Cardiac septum (tissue), 1 donor: ENCODE results near the gene GPRIN1. TPM values are rescaled to one million over a fixed set of nuclear protein-coding genes. Genes with fewer than 3 reads are reported as not detected.

Experiments
- DNase-seq: peaks from one replicate; pipeline ENCODE4 v3.0.0-alpha.2; 2020; ENCODE audit warnings: low spot score
- intact Hi-C: fragments of 100-400 bp; cut with DNase I; formaldehyde crosslinking; loops from one replicate; pipeline ENCODE4 v1.14.0; 2022
- long read RNA-seq: library from polyadenylated mRNA; unstranded; transcript quantifications from one replicate; pipeline ENCODE4 v2.0.0, GENCODE V29; 2021
- total RNA-seq: library from RNA; stranded (reverse); fragmentation: NEBNext Ultra II Directional; extraction: Animal tissue kit (Norgen Biotek cat#: 25700); gene quantifications from one replicate; pipeline ENCODE4 v1.2.1, GENCODE V29; 2021
- donor health status: DM: no; HTN: no; CAD: no.

Gene GPRIN1
- total RNA-seq = 0.48 TPM
- long read RNA-seq = 0 reads

- no peak for DNase-seq
- intact Hi-C loops = no loop called here
These were observed at the start of gene GPRIN1 for GRCh38 chr5:176609724-176610434. TSS of gene GPRIN1 (minus strand) at chr5:176610156. CDS start at chr5:176599834, 10,322 bp downstream.

GRCh38 chr5:176659512-176659839 is 49.5 kb upstream of the GPRIN1 start:
- DNase-seq = no peak
- intact Hi-C loops = loop anchor here (2.0 to 10.0 kb wide), 2 partner anchors 175 to 299 kb away; no protein-coding TSS in a partner anchor

GRCh38 chr5:176658817-176659511 is 49.0 kb upstream of the GPRIN1 start:
- no peak for DNase-seq
- intact Hi-C loops = loop anchor here (2.0 to 10.0 kb wide), 2 partner anchors 176 to 300 kb away; no protein-coding TSS in a partner anchor

DNA sequence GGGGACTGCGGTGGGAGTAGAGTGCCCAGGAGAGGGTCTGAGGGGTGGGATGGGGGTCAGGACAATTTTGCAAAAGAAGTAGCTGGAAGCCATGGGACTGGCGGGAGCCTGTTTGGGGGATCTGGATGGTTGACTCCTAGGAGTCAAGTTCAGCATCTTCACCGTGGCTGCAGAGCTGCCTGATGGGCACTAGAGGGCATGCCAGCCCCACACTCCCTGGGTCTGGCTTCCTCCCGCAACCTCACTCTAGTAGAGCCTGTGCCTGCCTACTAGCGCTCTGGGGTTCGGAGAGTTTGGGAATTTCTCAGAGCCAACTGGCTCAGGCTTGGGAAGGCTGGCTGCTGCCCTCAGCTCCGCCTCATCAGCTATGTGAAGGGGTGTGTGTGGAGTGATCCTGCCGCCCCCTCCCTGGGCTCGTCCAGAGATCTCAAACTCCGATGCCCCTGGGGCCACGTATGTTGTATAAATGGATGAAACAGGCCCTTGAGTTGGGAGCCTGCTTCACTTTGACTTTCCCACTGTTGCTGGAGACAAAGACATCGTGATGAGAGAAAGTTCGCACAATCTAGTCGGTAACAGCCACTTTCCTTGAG is 48.1 kb upstream of the GPRIN1 start:
- intact Hi-C loops = loop anchor here (2.0 to 10.0 kb wide), 2 partner anchors 177 to 301 kb away; no protein-coding TSS in a partner anchor
- DNase-seq = no peak

DNA sequence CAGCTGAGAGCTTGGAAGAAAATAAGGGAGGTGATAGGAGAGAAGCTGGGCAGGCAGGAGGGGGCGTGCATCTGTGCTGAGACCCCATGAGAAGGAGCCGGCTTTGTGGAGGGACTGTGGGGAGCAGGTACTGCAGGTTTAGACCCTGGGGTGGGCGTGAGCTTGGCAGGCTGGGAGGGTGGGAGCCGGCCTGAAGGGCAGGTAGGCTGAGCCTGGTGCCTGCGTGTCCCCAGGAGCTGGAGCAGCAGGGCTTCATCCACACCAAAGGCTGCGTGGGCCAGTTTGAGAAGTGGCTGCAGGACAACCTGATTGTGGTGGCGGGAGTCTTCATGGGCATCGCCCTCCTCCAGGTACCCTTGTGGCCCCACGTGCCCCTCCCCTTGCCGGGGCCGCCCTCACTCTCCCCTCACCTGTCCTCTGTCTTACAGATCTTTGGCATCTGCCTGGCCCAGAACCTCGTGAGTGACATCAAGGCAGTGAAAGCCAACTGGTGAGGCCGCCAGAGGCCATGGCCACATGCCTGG is 46.6 kb upstream of the GPRIN1 start:
- intact Hi-C loops = loop anchor here (10.0 kb wide), 1 partner anchor 178 kb away; no protein-coding TSS in a partner anchor
- DNase-seq = no peak

- intact Hi-C loops = loop anchor here (10.0 kb wide), 1 partner anchor 180 kb away; no protein-coding TSS in a partner anchor
- DNase-seq = no peak
These were observed 44.9 kb upstream of the GPRIN1 start for GRCh38 chr5:176654856-176655255.

- intact Hi-C loops = loop anchor here (10.0 kb wide), 1 partner anchor 181 kb away; no protein-coding TSS in a partner anchor
- no peak for DNase-seq
These were observed 43.7 kb upstream of the GPRIN1 start for GRCh38 chr5:176653401-176654385.

DNA sequence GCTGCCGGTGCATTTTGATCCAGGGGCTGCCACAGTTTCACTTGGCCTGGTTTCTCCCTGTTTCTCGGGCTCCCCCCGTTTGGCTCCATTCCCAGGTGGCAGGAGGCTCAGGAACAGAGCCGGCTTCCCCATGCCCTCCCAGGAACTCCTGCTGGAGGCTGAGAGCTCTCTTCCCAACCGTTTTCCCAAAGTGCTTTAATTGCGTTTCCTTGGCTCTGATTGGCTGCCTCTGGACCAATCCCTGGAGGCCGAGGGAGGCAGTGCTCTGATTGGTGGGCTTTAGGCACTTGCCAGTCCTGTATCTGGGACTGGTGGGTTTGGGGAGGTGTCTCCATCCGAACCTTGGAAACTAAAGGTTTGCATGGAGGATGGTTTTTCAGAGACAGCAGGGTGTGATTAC is 42.2 kb upstream of the GPRIN1 start:
- intact Hi-C loops = loop anchor here (10.0 kb wide), 1 partner anchor 183 kb away; no protein-coding TSS in a partner anchor

DNA sequence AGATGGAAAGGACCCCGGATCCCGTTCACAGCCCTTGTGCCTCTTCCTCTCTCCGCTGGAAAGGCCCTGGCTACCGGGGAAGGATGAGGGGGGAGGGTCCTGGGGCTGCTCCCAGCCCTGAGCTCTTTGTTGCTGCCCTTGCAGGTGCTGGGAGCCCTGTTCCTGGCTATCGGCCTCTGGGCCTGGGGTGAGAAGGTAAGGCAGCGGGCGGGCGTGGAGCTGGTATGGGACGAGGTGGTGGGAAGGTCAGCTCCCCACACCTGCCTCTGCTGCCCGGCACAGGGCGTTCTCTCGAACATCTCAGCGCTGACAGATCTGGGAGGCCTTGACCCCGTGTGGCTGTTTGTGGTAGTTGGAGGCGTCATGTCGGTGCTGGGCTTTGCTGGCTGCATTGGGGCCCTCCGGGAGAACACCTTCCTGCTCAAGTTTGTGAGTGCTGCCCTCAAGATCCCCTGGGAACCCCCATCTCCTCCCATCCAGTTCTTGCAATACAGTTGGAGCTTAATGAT is 41.6 kb upstream of the GPRIN1 start:
- no peak for DNase-seq
- intact Hi-C loops = loop anchor here (10.0 kb wide), 1 partner anchor 183 kb away; no protein-coding TSS in a partner anchor

More for the DNA sequence above, 42.2 kb upstream of the GPRIN1 start:
- DNase-seq = no peak

GRCh38 chr5:176650354-176650884 is 40.5 kb upstream of the GPRIN1 start:
- intact Hi-C loops = loop anchor here (10.0 kb wide), 1 partner anchor 184 kb away; no protein-coding TSS in a partner anchor
- no peak for DNase-seq

GRCh38 chr5:176648474-176649194 is 38.7 kb upstream of the GPRIN1 start:
- DNase-seq = no peak
- intact Hi-C loops = loop anchor here (5.0 kb wide), 2 partner anchors 106 to 231 kb away; partner anchors contain the start of gene CLTB

DNA sequence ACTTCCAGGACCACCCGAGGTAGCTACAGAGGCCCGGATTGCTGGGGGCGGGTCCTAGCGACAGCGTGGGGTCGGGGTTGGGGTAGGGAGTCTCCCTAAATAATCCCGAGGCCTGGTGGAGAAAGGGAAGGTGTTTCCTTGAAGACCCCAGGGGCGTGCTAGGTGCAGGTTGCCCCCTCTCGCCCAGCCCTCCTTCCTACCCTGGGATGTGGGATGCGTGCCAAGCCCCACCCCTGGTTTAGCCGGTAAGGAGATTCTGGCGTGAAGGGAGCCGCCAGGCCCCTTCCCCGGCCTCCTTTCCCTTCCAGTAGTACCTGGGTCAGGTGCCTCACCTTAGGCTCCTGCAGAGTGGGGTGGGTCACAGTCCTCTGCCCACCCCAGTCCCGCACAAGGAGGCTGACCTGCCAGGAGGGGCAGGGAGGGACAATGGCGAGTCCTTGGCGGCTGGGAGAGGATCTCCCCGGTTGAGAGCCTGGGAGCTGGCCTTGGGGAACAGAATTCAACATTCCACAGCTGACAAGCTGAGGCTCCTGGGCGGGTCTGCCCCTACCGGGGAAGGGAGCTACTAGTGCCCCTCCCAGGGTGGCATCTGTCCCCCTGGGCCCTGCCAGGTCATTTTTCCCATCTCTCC is 38.0 kb upstream of the GPRIN1 start:
- intact Hi-C loops = loop anchor here (5.0 kb wide), 2 partner anchors 106 to 231 kb away; partner anchors contain the start of gene CLTB
- DNase-seq = no peak

DNA sequence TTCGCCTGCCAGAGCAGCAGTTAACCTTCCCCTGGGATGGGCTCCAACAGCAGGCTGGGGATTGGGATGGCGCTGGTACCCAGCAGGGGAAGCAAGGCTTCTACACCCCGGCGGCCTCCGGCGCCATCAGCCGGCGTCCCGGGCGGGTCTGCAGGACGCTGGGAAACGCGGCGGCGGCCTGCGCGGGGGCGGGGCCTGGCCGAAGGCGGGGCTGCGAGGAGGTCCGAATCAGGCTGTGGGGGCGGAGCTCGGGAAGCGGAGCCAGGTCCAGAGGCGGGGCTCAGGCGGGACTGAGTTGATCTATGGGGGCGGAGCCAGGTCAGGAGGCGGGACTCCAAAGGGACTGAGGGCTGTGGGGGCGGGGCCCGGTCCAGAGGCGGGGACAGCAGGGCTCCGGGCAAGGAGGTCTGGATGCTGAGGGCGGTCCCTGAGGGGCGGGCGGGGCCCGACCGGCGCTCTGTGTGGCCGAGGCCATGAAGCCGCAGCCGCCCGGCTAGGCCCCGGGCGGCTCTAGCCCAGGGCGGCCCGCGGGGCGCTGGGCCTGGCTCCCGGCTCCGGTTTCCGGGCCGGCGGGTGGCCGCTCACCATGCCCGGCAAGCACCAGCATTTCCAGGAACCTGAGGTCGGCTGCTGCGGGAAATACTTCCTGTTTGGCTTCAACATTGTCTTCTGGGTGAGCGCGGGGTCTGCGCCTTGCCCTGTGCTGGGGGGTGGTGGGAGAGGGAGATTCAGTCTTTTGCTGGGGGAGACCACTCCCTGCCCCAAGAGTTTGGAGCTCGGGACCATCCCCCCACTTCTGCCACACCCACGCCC is 37.3 kb upstream of the GPRIN1 start, which contains the start of gene TSPAN17:
Gene TSPAN17, plus strand, starts transcription at position 455 of the 813 bp plus-strand sequence. Its CDS starts 132 bp downstream, at position 587.
- intact Hi-C loops = loop anchor here (5.0 kb wide), 2 partner anchors 105 to 230 kb away; partner anchors contain the start of gene CLTB
- peak; percentile 100 for DNase-seq

- intact Hi-C loops = loop anchor here (5.0 kb wide), 2 partner anchors 104 to 229 kb away; partner anchors contain the start of gene CLTB
- DNase-seq = no peak
These were observed 36.7 kb upstream of the GPRIN1 start for GRCh38 chr5:176646707-176647029.

DNA sequence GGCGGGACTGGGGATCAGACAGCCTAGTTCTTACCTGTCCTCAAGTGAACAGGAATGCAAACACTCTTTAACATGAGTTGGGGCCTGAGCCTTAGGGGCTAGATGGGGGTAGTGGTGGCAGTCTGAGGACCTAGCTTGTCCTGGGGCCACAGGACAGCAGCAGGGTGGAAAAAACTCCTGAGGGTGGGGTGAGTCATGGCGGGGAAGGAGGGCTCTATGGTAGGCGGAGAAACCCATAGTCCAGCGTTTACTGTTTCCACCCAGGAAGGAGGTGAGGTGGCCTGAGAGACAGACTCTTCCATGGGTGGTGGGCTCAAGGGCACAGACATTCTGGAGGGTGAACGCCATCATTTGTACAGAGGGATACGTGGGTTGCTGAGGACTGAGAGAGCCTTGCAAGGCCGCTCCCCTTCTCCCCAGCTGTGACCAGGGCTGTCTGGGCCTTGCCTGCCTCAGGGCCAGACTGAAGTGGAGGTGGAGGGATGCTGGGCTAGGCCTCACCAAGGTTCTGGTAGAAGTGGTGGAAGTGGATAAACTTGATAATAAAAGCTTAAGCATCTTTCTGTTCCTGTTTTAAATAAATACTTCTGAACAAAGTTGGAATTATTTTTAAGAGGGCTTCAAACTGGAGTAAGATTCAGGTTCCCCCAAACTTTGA is 36.2 kb upstream of the GPRIN1 start:
- no peak for DNase-seq
- intact Hi-C loops = loop anchor here (5.0 kb wide), 2 partner anchors 104 to 229 kb away; partner anchors contain the start of gene CLTB
